PFSK-1 (cell line): Measurements from ENCODE around the gene C3orf18.
A peak's percentile ranks its signal among the peaks of the same experiment; 100 is the strongest.

Experiments
- FOXP2 ChIP-seq: optimal IDR thresholded peaks from 2 replicates; pipeline ENCODE3; 2011; ENCODE audit warnings: borderline replicate concordance, control low read depth, inconsistent platforms; ENCODE audit not compliant: insufficient read depth; ENCODE audit errors: extremely low read length, extremely low read depth
- POLR2AphosphoS5 ChIP-seq: IDR thresholded peaks from 2 replicates; pipeline ENCODE4 v1.6.1; 2012; ENCODE audit warnings: low read depth, mild to moderate bottlenecking, control low read depth, low read length, moderate library complexity
- SIN3A ChIP-seq: IDR thresholded peaks from 2 replicates; pipeline ENCODE4 v1.6.1; 2012; ENCODE audit warnings: mild to moderate bottlenecking, low read length, moderate library complexity, borderline replicate concordance; ENCODE audit not compliant: insufficient read depth
- TAF1 ChIP-seq: IDR thresholded peaks from 2 replicates; pipeline ENCODE4 v1.6.1; 2012; ENCODE audit warnings: low read length, control low read depth, borderline replicate concordance; ENCODE audit not compliant: insufficient read depth
- TF ChIP-seq, protein P1 (sequence below), 2 experiments: IDR thresholded peaks; 2 replicates each; pipeline versions ENCODE4 v1.6.1 to v1.8.0; 2011 to 2012; ENCODE audit warnings: low read depth in 2 of 2, low read length in 2 of 2, control low read depth in 1 of 2, inconsistent platforms in 1 of 2, mild to moderate bottlenecking in 1 of 2, moderate library complexity in 1 of 2; ENCODE audit not compliant: insufficient read depth in 1 of 2

Gene C3orf18

DNA sequence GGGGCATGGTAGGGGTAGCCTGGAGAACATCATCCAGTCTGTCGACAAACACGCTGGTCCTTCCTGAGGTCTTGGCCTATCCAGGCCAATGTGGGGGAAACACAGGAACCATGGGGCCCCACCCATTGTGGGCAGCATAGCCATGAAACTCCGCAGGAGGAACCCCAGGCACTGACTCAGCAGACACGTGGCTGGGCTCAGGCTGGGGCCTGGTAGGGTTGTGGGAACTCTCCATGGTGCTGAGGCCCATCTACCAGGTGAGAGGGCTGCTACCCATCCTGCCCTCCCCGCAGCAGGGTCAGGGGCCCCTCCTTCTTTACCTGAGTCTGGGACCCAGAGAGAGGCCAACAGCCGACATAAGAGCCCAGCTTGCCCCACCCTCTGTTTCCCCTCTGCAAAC is 41.6 kb downstream of the C3orf18 start:
- TF ChIP-seq POLR2AphosphoS5 (no peak), SIN3A (peak; percentile 50; the same call in 1 of the 2 replicates), TAF1 (no peak)
- TF ChIP-seq, protein P1, sequence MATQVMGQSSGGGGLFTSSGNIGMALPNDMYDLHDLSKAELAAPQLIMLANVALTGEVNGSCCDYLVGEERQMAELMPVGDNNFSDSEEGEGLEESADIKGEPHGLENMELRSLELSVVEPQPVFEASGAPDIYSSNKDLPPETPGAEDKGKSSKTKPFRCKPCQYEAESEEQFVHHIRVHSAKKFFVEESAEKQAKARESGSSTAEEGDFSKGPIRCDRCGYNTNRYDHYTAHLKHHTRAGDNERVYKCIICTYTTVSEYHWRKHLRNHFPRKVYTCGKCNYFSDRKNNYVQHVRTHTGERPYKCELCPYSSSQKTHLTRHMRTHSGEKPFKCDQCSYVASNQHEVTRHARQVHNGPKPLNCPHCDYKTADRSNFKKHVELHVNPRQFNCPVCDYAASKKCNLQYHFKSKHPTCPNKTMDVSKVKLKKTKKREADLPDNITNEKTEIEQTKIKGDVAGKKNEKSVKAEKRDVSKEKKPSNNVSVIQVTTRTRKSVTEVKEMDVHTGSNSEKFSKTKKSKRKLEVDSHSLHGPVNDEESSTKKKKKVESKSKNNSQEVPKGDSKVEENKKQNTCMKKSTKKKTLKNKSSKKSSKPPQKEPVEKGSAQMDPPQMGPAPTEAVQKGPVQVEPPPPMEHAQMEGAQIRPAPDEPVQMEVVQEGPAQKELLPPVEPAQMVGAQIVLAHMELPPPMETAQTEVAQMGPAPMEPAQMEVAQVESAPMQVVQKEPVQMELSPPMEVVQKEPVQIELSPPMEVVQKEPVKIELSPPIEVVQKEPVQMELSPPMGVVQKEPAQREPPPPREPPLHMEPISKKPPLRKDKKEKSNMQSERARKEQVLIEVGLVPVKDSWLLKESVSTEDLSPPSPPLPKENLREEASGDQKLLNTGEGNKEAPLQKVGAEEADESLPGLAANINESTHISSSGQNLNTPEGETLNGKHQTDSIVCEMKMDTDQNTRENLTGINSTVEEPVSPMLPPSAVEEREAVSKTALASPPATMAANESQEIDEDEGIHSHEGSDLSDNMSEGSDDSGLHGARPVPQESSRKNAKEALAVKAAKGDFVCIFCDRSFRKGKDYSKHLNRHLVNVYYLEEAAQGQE (IDR thresholded peaks at IDR 0.05; ENCODE audit: insufficient read depth in 1 of 2, low read depth in 2 of 2, low read length in 2 of 2) = peak; percentile 96 to 97

DNA sequence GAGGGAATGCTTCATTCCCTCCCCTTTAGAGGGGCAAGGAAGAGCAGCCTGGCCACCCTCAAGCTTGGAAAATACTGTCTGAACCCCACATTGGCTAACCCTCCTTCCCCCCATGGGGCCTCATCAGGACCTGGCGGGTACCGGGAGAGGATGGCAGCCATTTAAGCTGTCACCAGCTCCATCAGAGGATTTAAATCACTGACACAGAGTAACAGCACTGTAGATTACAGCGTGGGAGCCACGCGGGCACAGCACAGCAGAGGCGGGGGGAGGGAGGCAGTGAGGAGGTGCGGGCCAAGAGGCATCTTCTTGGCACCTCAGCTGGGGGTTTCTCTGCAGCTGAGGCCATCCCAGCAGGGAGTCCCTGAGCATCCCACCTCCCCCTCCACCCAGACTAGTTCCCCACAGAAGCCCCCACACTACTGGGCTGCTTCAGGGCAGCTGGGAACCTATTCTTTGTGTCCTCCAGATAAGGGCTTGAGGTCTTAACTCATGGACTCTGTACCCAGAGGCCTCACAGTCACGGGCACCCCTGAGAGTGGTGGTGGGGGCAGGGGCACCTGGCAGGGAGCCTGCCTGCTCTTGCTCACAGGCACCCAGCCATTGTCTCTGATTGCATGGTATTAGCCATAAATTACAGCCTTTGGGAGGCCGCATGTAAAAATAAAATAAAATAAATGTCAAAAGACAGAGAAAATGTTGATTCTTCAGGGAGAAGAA is 42.2 kb downstream of the C3orf18 start:
- no peak for TF ChIP-seq FOXP2
- TF ChIP-seq, protein P1 (IDR thresholded peaks at IDR 0.05; ENCODE audit: insufficient read depth in 1 of 2, low read depth in 2 of 2, low read length in 2 of 2) = no peak
- TF ChIP-seq POLR2AphosphoS5 = no peak
- TF ChIP-seq SIN3A = no peak
- no peak for TF ChIP-seq TAF1

DNA sequence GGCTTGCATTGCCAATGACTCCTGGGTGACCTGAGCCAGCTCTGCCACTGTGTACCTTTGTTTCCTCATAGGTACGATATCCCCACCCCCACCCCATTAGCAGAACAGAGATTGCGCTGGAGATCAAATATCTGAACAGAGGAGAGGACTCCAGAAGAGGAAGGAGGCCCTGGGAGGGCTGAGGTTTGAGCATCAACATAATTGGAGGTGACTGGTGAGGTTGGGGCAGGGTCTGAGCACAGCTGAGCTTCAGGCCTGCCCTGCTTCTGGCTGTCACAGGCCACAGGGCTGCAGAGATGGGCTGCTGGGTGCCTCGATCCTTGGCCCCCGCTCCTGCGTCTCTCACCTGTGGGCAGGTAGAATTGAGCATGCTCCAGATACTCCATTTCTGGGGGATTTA is 42.8 kb downstream of the C3orf18 start:
- no peak for TF ChIP-seq SIN3A
- no peak for TF ChIP-seq TAF1
- TF ChIP-seq POLR2AphosphoS5 = no peak
- no peak for TF ChIP-seq FOXP2
- TF ChIP-seq, protein P1 (IDR thresholded peaks at IDR 0.05; ENCODE audit: insufficient read depth in 1 of 2, low read depth in 2 of 2, low read length in 2 of 2) = no peak

DNA sequence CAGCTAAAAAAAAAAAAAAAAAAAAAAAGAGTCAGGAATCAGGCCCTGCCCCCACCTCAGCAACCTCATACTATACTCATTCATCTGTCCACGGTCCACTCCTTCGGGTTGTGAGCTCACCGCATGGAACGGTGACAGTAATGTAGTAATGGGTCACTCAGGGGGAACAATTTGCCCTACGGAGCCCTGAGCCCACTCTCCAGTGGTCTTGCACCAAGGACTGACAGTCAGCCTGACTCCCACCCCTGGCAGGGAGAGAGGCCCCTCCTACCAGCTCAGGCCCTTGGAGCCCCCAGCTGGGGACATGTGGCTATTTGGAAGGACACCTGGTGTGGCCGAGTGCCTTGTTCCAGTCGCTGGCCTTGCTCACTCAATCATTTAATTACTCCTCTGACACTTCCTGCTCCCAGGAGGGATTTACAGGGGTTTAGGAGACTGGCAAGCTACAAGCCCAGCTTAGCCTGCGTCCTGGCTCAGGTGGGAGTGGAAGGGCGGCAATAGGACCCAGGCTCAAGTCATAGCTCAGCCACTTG is 44.2 kb downstream of the C3orf18 start:
- no peak for TF ChIP-seq TAF1
- TF ChIP-seq, protein P1 (IDR thresholded peaks at IDR 0.05; ENCODE audit: insufficient read depth in 1 of 2, low read depth in 2 of 2, low read length in 2 of 2) = no peak
- no peak for TF ChIP-seq POLR2AphosphoS5
- no peak for TF ChIP-seq FOXP2
- TF ChIP-seq SIN3A = no peak

DNA sequence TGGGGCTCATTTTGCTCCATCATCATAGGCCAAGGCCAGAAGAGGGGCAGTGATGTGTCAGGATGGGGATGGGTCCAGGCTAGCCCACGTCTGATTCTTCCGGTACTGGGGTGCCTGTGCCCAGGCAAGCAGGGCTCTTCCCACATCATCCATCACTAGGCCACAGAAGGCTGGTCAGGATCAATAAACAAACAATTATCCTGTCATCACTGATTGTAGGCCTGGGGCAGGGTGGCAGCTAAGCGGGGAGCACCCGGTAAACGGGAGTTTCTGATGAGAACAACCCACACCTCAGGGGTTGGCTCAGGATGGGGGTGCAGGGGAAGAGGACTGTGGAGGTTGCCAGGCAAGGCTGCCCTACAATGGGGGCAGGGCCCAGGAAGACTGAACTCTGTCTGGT is 46.0 kb downstream of the C3orf18 start:
- TF ChIP-seq TAF1 = no peak
- no peak for TF ChIP-seq FOXP2
- no peak for TF ChIP-seq POLR2AphosphoS5
- TF ChIP-seq, protein P1 (IDR thresholded peaks at IDR 0.05; ENCODE audit: insufficient read depth in 1 of 2, low read depth in 2 of 2, low read length in 2 of 2) = no peak
- no peak for TF ChIP-seq SIN3A
